ENCODE measurements around the gene ICAM4. TPM values are rescaled to one million over a fixed set of nuclear protein-coding genes. Genes with fewer than 3 reads are reported as not detected.

Gene ICAM4
- total RNA-seq, 1 donor from 2014 or later, result not detected

DNA sequence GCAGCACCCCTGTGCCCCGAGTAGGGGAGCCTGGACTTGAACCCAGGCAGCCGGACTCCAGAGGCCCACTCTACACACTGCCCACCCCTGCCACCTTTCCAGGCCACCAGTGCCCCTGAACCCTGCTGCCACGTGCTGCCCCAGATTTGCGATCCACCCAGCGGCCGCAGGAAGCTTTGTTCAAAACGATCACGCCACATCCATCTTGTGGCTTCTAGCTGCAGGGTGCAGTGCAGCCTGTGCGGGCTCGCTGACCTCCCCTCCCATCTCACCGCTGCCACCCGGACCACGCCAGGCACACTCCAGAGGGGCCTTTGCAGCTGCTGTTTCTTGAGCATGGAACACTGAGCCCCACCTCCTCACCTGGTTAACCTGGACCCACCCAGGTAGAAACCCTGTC, 42.8 kb downstream of the ICAM4 start:
- H3K9me3 Mint-ChIP-seq, result no peaks in the 10 kb centered on the region
- DNase-seq (ENCODE audit: low spot score), result no peak
- Histone ChIP-seq H3K36me3 (peaks cover 9% of the 10 kb centered on the region), H3K4me1 (peaks cover 15% of the 10 kb centered on the region), H3F3A (ENCODE audit: low read depth) (peaks cover 9% of the 10 kb centered on the region), H3K4me3 (no peak overlapping the region), H3K4me2 (no peak overlapping the region), H3K79me2 (ENCODE audit: low read depth) (peaks cover 41% of the 10 kb centered on the region), H3K27ac (no peak overlapping the region), H2AFZ (replicated peaks) (no peak overlapping the region), H3K27me3 (peaks cover 6% of the 10 kb centered on the region), H3K9me3 (ENCODE audit: low read depth) (no peaks in the 10 kb centered on the region), H3K9ac (no peak overlapping the region), H4K20me1 (ENCODE audit: low read depth) (peaks cover 61% of the 10 kb centered on the region)
- H3K4me3 Mint-ChIP-seq, result no peak overlapping the region
- peaks cover 4% of the 10 kb centered on the region for H3K36me3 Mint-ChIP-seq
- H3K27ac Mint-ChIP-seq, result no peak overlapping the region
- TF ChIP-seq EZH2 (IDR thresholded peaks at IDR 0.05) (no peak), EZH2phosphoT487 (IDR thresholded peaks at IDR 0.05) (no peak)
- TF ChIP-seq, protein P1, sequence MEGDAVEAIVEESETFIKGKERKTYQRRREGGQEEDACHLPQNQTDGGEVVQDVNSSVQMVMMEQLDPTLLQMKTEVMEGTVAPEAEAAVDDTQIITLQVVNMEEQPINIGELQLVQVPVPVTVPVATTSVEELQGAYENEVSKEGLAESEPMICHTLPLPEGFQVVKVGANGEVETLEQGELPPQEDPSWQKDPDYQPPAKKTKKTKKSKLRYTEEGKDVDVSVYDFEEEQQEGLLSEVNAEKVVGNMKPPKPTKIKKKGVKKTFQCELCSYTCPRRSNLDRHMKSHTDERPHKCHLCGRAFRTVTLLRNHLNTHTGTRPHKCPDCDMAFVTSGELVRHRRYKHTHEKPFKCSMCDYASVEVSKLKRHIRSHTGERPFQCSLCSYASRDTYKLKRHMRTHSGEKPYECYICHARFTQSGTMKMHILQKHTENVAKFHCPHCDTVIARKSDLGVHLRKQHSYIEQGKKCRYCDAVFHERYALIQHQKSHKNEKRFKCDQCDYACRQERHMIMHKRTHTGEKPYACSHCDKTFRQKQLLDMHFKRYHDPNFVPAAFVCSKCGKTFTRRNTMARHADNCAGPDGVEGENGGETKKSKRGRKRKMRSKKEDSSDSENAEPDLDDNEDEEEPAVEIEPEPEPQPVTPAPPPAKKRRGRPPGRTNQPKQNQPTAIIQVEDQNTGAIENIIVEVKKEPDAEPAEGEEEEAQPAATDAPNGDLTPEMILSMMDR (IDR thresholded peaks at IDR 0.05), result no peak
- H3K27me3 Mint-ChIP-seq (ENCODE audit: insufficient read depth, low read depth), result peaks cover 6% of the 10 kb centered on the region
- peaks cover 18% of the 10 kb centered on the region for H3K4me1 Mint-ChIP-seq

DNA sequence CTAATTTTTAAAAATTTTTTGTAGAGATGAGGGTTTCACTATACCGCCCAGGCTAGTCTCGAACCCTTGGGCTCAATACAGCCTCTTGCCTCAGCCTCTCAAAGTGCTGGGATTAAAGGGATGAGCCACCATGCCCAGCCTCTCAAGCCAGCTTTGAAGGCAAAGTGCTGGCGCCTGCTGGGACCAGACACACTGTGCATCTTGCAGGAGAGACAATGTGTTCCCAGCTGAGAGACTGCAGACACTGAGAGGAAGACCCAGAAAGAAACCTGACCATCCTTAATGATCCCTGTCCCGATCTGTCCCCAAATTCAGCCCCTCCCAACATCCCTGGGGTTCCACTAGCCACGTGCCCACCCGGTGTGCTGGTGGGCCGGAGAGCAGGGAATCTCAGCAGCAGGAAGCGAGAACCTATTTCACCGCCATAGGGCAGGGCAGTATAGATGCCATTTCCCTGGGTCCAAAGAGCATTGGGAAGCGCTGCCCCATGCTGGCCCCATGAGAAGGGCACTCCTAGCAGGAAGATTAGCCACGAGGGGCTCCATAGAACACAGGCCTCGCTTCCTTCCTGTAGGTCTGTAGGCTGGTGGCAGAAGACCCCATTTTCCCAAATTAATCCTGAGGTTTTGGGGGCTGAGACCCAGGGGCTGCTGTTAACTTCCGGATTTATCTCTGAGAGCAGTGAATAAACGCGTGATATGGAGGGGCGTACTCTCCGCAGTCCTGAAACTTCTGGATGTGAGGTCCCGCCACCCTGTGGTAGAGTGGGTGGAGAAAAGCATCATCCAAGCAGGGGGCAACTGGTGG, 45.6 kb downstream of the ICAM4 start:
- H3K4me1 Mint-ChIP-seq, result peaks cover 22% of the 10 kb centered on the region
- Histone ChIP-seq H3K9ac (peak overlapping the region; percentile 81), H3K27me3 (peaks cover 7% of the 10 kb centered on the region), H3K4me1 (peaks cover 16% of the 10 kb centered on the region), H3K36me3 (no peaks in the 10 kb centered on the region), H2AFZ (replicated peaks) (no peak overlapping the region), H3K4me2 (peak overlapping the region; percentile 90), H3F3A (ENCODE audit: low read depth) (peaks cover 10% of the 10 kb centered on the region), H3K4me3 (peak overlapping the region; percentile 71), H3K79me2 (ENCODE audit: low read depth) (peaks cover 41% of the 10 kb centered on the region), H4K20me1 (ENCODE audit: low read depth) (peaks cover 60% of the 10 kb centered on the region), H3K27ac (no peak overlapping the region), H3K9me3 (ENCODE audit: low read depth) (no peaks in the 10 kb centered on the region)
- no peaks in the 10 kb centered on the region for H3K9me3 Mint-ChIP-seq
- peak overlapping the region; percentile 97 for H3K27ac Mint-ChIP-seq
- H3K4me3 Mint-ChIP-seq, result peak overlapping the region; percentile 98
- peaks cover 7% of the 10 kb centered on the region for H3K27me3 Mint-ChIP-seq (ENCODE audit: insufficient read depth, low read depth)
- no peak for DNase-seq (ENCODE audit: low spot score)
- TF ChIP-seq EZH2 (IDR thresholded peaks at IDR 0.05), result no peak
- H3K36me3 Mint-ChIP-seq, result peaks cover 4% of the 10 kb centered on the region

DNA sequence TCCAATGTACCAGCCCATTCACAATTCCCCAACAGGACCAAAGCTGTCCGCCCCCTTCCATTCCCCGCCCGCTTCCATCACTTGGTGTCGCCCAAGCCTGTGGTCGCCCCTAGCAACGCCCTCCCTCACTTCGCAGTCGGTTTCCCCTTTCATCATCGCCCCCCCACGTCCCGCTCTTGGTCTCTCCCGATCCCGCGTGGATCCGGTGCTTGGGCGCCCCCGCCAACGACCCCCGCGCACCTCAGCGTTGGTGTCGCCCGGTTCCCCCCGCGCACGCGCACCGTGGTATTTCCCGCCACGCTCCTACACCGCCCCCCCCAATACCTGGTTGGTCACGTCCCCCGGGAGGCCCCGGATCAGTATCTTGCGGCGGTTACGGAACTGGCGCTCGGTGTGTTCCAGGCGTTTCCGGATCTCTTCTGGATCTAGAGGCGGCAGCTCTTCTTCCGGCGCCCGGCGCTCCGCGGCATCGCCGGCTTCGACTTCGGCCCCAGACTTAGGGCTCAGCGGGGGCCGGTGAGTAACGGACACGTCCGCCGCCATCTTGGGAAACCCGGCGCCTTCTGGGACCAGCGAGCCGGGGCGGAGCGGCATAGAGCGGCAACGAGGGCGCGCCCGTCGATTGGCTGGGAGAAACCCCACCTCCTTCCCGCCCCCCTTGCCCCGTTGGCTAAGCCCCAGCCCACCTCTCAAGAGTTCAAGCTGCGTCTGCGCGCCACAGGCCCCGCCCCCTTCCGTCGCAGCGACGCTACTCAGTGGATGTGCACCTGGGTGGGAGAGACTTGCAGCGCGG, 46.4 kb downstream of the ICAM4 start, which contains the start of gene RAVER1:
Gene RAVER1 (minus strand): TSS at position 565 of the 793 bp plus-strand sequence. CDS start 22 bp downstream, at position 543.
- TF ChIP-seq EZH2phosphoT487 (IDR thresholded peaks at IDR 0.05) (no peak), EZH2 (IDR thresholded peaks at IDR 0.05) (no peak)
- TF ChIP-seq, protein P1 (IDR thresholded peaks at IDR 0.05), result no peak
- H3K27me3 ChIP-seq, result peaks cover 7% of the 10 kb centered on the region
- H3K4me2 ChIP-seq, result peak within 1 kb of the TSS; percentile 90
- Mint-ChIP-seq H3K4me3 (peak within 1 kb of the TSS; percentile 98), H3K27ac (peak within 1 kb of the TSS; percentile 97), H3K4me1 (peaks cover 22% of the 10 kb centered on the region), H3K9me3 (no peaks in the 10 kb centered on the region), H3K36me3 (peaks cover 4% of the 10 kb centered on the region), H3K27me3 (ENCODE audit: insufficient read depth, low read depth) (peaks cover 7% of the 10 kb centered on the region)
- H3K9ac ChIP-seq, result peak within 1 kb of the TSS; percentile 81
- H3K9me3 ChIP-seq (ENCODE audit: low read depth), result no peaks in the 10 kb centered on the region
- DNase-seq (ENCODE audit: low spot score), result peak; percentile 99
- H4K20me1 ChIP-seq (ENCODE audit: low read depth), result peaks cover 52% of the 10 kb centered on the region
- H3K4me1 ChIP-seq, result peaks cover 16% of the 10 kb centered on the region
- H3F3A ChIP-seq (ENCODE audit: low read depth), result peaks cover 10% of the 10 kb centered on the region
- peak within 1 kb of the TSS; percentile 79 for H2AFZ ChIP-seq (replicated peaks)
- H3K27ac ChIP-seq, result peak within 1 kb of the TSS; percentile 88
- no peaks in the 10 kb centered on the region for H3K36me3 ChIP-seq
- H3K4me3 ChIP-seq, result peak within 1 kb of the TSS; percentile 71
- peaks cover 38% of the 10 kb centered on the region for H3K79me2 ChIP-seq (ENCODE audit: low read depth)

All from neural progenitor cell (in vitro differentiated cells).